Endothelial cell of hepatic sinusoid (primary cell): ENCODE results near the gene LZTS2.

Source experiments
- in situ Hi-C: cut with HindIII; loops from 2 replicates; pipeline ENCODE4 v1.10.0; 2017; ENCODE audit warnings: low sequenced_read_pairs

The LZTS2 gene

DNA sequence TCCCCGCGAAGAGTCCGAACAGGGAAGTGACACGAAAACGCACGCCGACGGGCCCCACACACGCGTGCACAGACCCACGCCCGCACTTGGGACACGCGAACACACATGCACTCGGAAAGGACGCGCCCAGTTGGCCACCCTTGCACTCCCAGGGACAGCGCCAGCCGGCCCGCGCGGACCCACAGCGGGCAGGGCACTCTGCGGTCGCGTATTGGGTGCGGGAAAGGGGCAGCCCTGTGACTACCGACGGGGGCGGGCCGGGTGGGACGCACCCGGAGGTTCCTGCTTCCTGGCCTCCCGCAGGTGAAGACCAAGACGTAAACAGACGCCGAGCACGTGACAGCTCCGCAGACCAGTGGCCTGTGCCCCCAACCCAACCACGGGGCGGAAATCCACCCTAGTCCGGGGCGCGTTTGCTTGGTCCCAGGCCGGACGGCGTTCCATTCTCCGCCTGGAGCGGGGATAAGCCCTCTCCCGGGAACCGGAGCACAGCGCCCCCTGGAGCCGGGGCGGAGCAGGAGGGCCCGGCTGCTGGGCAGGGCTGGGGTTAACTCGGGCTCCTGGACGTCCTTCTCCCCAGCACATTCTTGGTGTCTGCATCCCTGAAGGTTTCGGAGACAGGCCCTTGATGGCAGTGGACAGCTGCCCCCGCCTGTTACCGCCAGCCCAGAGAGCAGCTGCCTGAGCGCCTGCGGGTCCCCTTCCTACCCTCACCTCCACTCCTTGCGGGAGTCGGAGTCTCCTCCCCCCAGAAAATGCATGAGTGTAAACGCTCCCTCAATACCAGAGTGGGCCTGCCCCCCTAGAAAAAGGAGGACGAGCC lies 2.0 kb upstream of the LZTS2 start:
- in situ Hi-C loops = loop anchor here (5.0 kb wide), 1 partner anchor 35 kb away; the partner anchor contains the start of genes PDZD7 and SFXN3

DNA sequence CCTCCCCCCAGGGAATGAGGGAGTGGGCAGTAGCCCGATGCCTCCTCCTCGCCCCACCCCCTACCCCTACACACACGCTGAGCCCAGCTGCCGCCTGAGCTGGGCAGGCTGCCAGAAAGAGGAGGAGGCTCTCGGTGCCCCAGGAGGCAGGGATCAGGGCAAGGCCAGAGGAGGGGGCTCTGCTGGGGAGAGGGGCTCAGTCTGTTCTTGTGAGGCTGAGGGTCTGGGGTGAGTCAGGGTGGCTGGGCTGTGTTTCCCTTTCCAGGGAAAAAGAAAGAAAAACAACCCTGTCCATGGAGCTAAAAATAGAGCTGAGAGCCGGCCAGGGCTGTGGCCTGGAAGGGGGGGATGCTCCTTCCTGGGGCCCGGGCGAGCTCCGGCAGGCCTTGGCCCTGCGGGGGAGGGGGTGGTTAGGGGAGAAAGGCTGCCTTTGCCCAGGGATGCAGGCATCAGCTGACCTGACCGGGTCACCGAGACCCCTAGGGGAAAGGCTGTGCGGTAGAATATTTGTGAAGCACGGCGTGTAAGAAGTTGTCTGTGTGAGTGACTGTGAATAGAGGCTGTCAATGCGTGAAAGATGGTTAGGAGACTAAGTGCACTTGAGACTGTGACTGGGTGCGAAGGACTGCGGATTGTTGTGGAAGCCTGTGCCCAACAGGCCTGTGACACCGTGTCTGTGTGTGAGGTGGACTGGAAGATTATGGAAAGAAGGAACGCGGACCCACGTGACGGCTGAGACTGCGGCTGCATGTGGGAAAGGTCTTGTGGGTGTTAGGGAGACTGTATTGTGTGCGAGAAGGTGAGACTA lies 1.2 kb upstream of the LZTS2 start:
- in situ Hi-C loops = loop anchor here (5.0 kb wide), 1 partner anchor 34 kb away; the partner anchor contains the start of genes PDZD7 and SFXN3

DNA sequence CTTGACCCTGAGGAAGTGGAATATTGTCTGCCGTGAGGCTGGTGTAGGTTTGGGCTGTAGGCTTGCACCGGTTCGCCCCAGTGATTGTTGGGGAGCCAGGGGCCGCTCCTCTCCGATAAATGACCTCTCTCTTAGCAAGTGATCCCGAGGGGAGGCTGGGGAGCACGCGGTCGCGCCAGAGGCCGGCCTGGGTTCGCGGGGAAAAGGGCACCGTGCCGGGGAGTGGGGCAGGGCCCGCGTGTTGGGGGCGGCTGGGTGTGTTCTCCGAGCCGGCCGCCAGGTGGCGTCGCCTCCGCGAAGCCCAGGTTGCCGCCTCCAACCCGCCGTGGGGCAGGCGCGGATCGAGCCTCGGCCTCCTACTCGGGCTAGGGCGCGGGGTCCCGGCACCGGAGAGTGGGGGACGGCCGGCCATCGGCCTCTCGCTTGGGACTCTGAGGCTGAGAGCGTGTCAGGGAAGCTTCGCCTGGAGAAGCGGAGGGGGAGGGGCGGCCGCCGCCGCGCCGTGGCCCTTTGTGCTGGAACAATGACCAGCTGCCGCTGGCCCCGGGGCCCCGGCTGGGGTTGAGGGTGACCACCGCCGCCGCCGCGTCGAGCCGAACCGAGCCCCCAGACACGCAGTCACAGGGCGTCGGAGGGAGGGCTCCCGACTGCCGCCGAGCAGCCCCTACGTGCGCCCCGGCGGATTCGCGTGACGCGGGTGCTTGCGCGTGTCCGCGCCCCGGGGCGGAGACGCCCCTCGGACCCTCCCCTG lies 442 bp upstream of the LZTS2 start:
- in situ Hi-C loops = loop anchor here (5.0 kb wide), 1 partner anchor 33 kb away; the partner anchor contains the start of genes PDZD7 and SFXN3

DNA sequence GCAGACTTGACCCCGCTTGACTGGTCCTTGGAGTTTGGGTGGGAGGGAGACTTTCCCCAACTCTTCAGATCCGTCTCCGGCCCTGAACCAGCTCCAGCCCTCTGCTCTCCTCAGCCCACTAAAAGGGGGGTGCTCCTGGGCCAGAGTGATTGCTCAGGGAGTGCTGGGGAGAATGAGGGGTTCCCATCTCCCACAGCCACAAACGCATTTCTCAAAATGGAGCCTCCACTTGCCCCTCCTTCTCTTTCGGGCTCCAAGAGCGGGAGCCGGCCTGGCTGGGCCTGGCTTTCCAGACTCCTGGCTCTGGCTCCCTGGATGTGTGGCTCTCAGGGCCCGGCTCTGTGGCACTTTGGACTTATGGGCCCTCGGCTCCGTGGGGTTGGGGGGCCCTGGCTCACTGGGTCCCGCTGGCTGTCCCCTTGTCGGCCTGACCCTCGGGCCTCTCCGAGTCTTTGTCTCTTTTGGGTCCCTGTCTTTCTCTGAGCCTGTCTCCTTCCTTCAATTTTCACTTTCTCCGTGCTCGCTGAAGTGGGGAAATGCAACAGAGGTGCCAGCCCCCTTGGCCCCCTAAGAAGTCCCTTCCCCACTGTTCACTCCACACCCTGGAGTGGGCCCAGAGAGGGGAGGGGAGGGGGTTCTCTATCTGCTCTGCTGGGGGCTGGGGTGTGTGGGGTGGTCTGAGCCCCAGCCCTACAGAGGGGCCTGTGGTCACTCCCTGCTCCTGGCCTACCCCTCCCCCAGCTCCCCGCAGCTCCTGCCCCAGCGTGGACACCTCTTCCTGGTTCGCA lies 713 bp downstream of the LZTS2 start:
- in situ Hi-C loops = no loop called here

DNA sequence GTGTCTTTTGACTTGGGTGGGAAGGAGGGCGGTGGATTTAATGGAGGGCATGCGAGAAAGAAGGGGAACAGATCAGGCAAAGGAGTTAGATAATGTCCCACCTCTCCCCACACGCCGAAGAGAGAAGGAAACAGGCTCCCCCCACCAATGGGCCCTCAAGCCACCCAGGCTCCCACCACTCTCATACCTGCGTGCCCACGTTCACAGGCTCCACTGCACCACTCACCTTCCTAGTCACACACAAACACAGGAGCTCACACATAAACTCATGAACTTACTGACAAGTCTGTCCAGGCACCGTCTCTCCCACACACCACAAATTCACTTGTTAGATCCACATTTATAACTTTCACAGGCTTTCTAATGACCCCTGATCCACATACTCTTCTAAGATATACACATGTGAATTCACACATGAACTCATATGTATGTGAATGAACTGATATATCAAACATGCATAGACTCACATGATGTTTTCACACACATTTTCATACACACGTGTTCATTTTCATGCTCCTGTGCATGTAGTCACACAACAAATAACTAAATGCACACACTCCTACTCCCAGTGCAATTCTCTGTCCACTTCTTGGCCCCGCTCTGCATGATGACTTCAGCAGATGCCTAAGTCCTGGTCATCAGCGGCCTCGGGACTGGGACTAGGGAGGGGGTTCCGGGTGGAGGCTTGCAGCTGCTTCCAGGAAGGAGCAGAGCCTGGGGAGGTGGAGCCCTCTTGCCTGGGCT lies 1.5 kb downstream of the LZTS2 start:
- in situ Hi-C loops = no loop called here

DNA sequence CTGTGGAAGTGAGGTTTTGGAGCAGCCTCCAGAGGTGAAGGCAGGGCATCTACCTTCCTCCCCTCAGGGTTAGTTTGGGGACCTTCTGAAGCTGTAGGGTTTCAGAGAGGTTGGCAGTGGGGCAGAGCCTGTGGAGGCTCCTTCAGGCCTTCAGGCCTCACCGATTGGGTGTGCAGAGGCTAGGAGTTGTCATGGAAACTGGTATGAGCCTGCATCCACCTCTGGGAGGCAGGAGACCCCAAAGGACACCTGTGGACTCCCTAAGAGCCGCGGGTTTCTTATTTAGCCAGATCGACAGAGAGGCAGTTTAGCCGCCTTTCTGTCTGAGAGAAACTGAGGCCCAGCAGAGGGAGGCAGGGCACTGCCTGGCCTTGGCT lies 2.0 kb downstream of the LZTS2 start:
- in situ Hi-C loops = no loop called here

DNA sequence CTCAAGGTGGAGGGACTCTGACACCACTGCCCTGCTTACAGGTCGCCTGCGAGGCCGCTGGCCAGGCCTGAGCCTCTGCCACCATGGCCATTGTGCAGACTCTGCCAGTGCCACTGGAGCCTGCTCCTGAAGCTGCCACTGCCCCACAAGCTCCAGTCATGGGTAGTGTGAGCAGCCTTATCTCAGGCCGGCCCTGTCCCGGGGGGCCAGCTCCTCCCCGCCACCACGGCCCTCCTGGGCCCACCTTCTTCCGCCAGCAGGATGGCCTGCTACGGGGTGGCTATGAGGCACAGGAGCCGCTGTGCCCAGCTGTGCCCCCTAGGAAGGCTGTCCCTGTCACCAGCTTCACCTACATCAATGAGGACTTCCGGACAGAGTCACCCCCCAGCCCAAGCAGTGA lies 2.8 kb downstream of the LZTS2 start:
- in situ Hi-C loops = no loop called here

DNA sequence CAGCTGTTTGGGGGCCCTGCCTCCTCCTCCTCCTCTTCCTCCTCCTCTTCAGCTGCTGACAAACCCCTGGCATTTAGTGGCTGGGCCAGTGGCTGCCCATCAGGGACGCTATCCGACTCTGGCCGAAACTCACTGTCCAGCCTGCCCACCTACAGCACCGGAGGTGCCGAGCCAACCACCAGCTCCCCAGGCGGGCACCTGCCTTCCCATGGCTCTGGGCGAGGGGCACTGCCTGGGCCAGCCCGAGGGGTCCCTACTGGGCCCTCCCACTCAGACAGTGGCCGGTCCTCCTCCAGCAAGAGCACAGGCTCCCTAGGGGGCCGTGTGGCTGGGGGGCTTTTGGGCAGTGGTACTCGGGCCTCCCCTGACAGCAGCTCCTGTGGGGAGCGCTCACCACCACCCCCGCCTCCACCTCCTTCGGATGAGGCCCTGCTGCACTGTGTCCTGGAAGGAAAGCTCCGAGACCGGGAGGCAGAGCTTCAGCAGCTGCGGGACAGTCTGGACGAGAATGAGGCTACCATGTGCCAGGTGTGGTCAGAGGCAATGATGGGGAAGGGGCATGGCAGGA lies 4.1 kb downstream of the LZTS2 start:
- in situ Hi-C loops = no loop called here

DNA sequence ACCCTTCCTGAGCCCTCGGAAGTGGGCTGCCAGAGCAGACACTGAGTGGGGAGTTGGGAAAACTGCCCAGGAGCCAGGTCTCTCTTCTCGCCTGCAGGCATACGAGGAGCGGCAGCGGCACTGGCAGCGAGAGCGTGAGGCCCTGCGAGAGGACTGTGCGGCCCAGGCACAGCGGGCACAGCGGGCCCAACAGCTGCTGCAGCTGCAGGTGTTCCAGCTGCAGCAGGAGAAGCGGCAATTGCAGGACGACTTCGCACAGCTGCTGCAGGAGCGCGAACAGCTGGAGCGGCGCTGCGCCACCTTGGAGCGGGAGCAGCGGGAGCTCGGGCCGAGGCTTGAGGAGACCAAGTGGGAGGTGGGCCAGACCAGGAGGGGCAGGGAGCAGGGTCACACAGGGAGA lies 5.8 kb downstream of the LZTS2 start:
- in situ Hi-C loops = no loop called here

DNA sequence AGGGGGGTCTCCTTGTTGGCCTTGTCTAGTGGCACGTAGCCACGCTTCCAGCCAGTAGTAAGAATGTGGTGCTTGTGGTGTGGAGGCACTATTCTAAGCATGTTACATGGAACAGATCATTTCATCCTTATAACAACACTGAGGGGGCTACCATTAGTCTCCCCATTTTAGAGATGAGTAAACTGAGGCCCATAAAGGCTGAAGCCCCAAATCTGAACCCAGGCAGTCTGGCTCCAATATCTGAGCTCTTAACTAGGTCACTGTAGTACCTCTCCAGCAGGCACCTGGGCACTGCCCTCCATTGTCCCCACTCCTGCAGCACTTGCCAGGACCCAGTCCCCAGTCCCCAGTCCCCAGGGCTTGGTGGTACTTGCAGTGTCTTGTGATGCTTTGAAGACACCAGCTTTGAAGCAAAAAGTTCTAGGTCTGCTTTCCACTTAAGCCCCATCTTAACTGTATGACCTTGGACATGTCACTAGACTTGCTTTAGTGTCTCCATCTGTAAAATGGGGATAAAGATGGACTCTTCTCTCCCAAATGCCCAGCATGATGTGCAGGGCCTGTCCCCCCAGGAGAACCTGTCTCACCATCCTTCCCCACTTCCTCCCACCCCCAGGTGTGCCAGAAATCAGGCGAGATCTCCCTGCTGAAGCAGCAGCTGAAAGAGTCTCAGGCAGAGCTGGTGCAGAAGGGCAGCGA lies 6.4 kb downstream of the LZTS2 start:
- in situ Hi-C loops = no loop called here

DNA sequence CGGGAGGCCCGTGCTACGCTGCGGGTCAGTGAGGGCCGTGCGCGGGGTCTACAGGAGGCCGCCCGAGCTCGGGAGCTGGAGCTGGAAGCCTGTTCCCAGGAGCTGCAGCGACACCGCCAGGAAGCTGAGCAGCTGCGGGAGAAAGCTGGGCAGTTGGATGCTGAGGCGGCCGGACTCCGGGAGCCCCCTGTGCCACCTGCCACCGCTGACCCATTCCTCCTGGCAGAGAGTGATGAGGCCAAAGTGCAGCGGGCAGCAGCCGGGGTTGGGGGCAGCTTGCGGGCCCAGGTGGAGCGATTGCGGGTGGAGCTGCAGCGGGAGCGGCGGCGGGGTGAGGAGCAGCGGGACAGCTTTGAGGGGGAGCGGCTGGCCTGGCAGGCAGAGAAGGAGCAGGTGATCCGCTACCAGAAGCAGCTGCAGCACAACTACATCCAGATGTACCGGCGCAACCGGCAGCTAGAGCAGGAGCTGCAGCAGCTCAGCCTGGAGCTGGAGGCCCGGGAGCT lies 7.0 kb downstream of the LZTS2 start:
- in situ Hi-C loops = no loop called here

DNA sequence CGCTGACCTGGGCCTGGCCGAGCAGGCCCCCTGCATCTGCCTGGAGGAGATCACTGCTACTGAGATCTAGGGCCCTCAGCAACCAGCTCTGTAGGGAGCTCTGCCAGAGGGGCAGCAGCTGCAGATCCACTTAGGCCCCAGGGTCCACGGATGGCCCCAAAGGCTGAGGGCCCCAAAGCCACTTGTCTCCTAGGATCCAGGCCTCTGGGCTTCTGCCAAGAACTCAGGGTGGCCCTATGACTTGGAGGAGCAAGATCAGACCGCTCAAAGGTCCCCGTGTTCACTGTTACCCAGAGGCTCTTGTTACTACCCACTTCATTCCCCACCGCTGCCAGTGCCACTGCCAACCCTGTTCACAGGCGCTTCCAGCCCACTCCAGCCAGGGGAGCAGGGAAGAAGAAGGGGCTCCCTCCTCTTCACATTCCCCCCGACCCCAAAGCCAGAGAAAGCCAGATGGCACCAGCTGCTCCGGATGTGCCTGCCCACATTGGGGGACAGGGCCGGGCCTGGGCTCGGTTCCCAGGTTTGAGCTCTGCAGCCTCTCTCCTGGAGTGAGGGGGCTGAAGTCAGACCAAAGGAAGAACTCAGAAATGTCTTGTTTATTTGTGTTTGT lies 7.6 kb downstream of the LZTS2 start:
- in situ Hi-C loops = no loop called here

DNA sequence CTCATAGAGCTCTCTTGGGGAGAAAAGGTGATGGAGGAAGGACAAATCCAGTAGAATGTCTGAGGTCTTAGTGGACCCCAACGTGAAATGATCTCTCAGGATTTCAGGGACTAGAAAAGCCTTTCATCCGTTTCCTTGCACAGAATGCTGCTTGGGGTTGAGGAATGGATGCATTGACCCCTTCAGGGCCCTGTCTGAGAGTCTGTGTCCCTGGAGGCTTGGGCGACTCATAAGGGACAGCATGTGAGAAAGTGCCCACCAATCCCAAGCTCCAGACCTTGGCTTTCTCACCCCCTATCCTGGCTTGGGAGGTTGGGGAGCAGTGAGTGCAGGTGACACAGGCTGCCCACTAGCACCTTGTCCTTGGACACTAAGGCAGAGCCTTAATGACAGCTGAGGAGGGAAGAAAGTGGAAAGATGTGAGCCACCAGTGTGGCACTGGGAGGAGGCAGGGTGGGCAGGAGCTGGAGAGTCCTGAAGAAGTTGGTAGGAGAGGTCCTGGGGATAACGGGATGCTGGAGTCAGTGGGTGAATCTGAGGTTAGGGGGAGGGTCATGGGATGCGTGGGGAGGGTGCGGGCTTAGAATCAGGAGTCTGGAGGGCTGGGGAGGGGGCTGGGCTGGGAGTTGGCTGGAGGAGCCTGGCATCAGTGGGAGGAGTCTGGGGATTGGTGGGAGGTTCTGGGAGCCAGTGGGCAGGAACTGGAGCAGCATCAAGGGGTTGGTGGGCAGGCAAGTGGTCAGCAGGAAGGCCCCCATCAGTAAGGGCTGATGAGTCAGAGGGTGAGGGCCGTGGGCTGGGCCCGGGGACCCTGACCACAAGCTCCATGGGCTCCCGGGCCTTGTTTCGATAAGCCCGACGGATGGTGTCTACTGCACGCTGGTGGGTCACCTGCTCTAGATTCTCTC lies 8.6 kb downstream of the LZTS2 start:
- in situ Hi-C loops = no loop called here

DNA sequence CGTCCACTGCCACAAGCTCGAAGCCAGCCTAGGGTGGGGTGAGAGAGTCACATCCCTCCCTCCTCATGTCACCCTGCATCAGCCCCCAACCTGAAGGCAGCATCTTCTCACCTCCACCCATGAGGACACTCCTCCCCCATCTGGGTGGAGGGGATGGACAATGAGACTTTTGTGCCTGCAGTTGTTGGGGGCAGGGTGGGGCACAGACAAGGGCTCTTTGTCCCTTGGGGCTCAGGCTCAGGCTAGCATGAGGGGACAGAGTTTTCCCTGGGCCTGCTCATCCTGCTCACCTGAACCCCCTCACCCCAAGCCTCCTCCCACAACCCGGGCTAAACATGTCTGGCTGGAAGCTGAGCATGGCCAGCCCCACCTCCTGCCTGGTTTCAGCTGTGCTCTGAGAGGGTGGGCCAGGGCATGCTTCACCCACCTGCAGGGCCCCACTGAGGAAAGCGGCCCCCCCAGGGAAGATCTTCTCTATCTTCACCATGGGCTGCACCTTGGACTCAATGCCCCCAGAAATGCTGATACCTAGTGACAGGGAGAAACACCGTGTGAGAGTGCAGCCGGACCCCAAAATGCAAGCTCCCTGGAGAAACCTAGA lies 9.3 kb downstream of the LZTS2 start:
- in situ Hi-C loops = no loop called here

DNA sequence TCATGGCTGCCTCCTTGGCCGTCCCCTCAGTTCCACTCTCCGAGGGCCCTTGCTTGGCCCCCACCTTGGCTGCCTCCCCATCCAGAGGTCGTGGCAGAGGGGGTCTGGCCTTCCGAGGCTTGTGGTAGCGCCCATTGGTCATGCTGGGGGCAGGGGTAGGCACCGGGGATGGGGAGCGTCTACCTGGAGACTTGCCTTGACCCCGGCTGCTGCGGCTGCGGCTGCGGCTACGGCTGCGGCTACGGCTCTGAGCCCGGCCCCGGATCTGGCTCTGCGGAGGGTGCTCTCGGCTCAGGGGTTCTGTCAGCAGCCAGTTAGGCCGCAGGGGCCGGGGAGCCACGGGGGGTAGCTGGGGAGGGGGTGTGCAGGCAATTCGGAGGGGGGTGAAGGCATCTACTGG lies 10.7 kb downstream of the LZTS2 start:
- in situ Hi-C loops = no loop called here

DNA sequence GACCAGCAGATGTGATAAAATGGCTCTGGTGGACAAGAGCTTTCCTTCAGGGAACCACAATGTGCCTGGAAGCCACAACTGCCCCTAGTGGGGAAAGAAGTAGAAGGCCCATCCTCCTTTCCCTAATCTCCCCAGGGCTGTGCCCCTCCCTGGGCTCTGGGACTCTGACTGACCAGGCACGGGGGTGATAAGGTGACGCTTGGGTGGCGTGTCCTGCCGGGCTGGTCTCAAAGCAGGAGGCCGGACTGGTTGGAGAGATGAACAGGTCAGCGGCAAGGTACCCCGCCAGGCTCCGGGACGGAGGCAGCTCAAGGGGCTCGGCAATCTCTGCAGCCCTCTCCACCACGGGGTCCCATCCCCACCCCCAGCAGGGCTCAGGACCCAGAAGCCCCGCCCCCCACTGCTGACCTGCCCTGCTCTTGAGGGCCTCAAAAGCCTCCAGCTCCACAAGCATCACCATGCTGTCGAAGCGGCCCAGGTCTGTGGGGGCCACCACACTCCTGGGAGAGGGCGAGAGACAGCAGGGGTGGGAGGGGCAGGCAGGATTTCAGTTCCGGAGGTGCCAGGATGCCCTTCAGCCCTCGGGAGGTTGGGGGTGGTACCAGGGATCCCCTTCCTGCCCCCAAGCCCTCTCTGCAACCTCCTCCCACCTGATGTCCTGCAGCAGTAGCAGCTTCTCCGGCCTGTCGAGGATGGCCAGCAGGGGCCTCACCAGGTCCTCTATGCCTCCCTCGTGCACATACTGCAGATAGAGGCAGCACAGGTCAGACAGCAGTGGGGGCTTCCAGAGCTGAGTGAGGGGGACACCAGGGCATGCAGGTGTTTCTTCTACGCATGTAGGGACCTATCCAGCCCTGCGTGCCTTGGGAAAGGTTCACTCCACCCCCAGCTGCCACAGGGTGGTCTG lies 12.2 kb downstream of the LZTS2 start:
- in situ Hi-C loops = no loop called here
